IPS-18a (cell line): Measurements from ENCODE around the gene BAZ1B.
"Not testable (repeated sequence)": the region's sequence is repeated elsewhere in the genome, so short reads cannot be mapped to it uniquely, and the experiment has no call there.

Experiments used
- H3K27ac ChIP-seq: one replicate; pipeline ENCODE4 v1.5.1; 2013; ENCODE audit warnings: low read length
- H3K27me3 ChIP-seq: one replicate; pipeline ENCODE4 v1.6.1; 2013; ENCODE audit warnings: mild to moderate bottlenecking, low read length; ENCODE audit not compliant: control insufficient read depth, insufficient read depth
- H3K36me3 ChIP-seq: one replicate; pipeline ENCODE4 v1.6.1; 2013; ENCODE audit warnings: low read depth, low read length; ENCODE audit not compliant: control insufficient read depth
- H3K4me1 ChIP-seq: one replicate; pipeline ENCODE4 v1.6.1; 2013; ENCODE audit warnings: low read depth, low read length; ENCODE audit not compliant: control insufficient read depth
- H3K4me3 ChIP-seq: one replicate; pipeline ENCODE4 v1.5.1; 2013; ENCODE audit warnings: low read length
- H3K9ac ChIP-seq: one replicate; pipeline ENCODE4 v1.6.1; 2013; ENCODE audit warnings: mild to moderate bottlenecking, low read length, moderate library complexity
- H3K9me3 ChIP-seq: one replicate; pipeline ENCODE4 v1.6.1; 2013; ENCODE audit warnings: low read depth, low read length; ENCODE audit not compliant: control insufficient read depth

BAZ1B gene

DNA sequence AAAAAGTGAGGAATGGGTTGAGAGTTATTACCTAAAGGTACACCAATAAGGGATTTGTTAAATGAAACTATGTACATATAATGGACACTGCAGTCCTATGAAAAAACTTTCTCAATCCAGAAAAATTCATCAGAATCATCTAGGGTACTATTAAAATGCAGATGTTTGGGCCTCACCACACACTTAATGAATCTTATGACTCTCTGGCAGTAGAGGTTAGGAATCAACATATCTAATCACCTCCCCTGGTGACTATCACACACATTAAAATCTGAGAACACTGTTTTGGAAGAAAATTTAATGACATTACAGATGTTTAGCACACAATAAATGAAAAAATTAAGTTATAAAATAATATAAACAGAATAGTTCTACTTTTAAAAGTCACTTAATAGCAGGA lies 32.1 kb downstream of the BAZ1B start:
- Histone ChIP-seq H3K27me3 (no peaks in the 10 kb centered on the region), H3K9ac (no peak overlapping the region), H3K36me3 (peaks cover 88% of the 10 kb centered on the region), H3K4me3 (no peak overlapping the region), H3K4me1 (no peaks in the 10 kb centered on the region), H3K27ac (no peak overlapping the region), H3K9me3 (no peaks in the 10 kb centered on the region)

DNA sequence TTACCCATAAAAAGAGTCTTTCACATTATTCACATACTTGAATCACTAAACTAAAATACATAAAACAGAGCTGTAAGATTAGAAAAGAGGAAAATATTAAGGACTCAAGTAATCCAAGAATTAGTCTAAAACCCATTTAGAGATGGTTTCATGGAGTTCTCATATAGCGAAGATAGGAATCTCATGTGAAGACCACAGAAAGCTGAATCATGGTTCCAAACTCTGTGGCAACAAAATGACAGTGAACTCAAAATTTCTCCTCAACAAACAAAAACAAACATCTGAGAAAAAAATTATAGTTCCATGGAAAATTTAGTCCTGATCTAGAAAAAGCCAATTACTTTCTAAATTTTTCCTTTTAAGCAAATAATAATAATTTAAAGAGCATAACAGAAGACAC lies 34.6 kb downstream of the BAZ1B start:
- H3K27me3 ChIP-seq: no peaks in the 10 kb centered on the region
- peaks cover 75% of the 10 kb centered on the region for H3K36me3 ChIP-seq
- no peaks in the 10 kb centered on the region for H3K9me3 ChIP-seq
- H3K9ac ChIP-seq: no peak overlapping the region
- no peak overlapping the region for H3K27ac ChIP-seq
- peaks cover 5% of the 10 kb centered on the region for H3K4me1 ChIP-seq
- no peak overlapping the region for H3K4me3 ChIP-seq

DNA sequence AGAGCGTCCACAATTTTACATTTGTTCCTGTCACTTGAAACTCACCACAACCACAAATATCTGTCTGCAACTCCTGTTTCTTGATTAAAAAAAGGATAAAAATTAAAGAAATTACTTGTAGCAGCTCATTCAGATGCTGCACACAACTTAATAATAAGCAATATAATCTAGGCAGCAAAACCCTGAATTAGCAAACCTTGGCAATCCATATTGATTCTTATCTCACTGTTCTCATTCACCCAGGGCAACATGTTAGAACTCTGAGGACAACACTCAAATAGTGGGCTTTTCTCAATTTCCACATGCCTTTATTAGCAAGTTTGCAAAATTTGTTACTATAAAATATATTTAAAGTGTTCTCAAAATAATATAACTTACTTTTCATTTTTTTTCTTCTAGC lies 38.9 kb downstream of the BAZ1B start:
- no peak overlapping the region for H3K9ac ChIP-seq
- H3K4me1 ChIP-seq: peaks cover 5% of the 10 kb centered on the region
- H3K27ac ChIP-seq: no peak overlapping the region
- H3K27me3 ChIP-seq: no peaks in the 10 kb centered on the region
- no peak overlapping the region for H3K4me3 ChIP-seq
- peaks cover 60% of the 10 kb centered on the region for H3K36me3 ChIP-seq
- H3K9me3 ChIP-seq: no peaks in the 10 kb centered on the region

DNA sequence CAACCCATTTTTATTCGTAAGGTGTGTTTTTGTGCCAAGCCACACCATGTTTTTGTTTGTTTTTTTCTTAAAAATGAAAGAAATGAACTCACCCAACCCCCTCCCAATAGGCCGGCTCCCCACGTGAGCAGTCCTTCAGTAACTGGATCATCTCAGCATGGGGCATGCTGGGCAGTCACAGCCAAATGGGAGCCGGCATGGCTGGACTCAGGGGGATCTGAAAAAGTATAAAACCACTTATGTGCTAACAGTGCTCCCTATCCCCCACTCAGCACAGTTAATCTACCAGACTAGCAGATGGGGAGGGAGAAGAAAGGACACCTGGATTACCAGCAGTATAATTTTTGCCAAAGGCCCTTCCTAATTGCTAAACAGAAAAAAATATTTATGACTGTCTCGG lies 39.3 kb downstream of the BAZ1B start:
- Histone ChIP-seq H3K4me1 (peaks cover 5% of the 10 kb centered on the region), H3K4me3 (no peak overlapping the region), H3K27ac (no peak overlapping the region), H3K27me3 (no peaks in the 10 kb centered on the region), H3K36me3 (peaks cover 60% of the 10 kb centered on the region), H3K9ac (no peak overlapping the region), H3K9me3 (no peaks in the 10 kb centered on the region)

DNA sequence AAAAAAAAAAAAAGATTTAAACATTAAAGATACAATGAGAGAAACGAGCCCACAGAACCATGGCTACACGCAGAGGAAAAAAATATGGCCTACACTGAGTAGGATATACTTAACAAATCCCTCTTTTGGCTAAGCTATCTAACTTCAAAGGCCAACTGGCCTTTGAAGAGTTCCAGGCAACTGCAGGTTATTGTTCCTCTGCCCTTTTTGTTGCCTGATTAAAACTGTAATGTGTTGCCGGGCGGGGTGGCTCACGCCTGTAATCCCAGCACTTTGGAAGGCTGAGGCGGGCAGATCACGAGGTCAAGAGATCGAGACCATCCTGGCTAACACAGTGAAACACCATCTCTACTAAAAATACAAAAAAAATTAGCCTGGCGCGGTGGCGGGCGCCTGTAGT lies 40.6 kb downstream of the BAZ1B start:
- peaks cover 60% of the 10 kb centered on the region for H3K36me3 ChIP-seq
- not testable (repeated sequence) for H3K27ac ChIP-seq

DNA sequence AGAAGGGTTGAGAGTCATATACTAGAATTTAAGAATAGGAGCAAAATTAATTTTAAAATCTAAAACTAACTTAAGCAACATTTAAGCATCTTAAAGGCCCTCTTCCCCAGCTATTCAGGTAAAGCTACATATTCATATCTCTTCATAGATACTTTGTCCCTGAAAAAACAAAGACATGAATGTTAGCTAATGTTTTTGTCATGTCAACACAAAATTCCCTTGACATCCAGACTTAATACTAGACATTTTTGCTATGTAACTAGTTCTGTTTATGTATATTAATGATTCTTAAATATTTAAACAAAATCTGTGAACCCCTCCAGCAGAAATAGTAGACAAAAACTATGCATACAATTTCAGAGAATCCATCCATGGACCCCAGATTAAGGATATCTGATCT lies 43.5 kb downstream of the BAZ1B start:
- Histone ChIP-seq H3K9me3 (no peaks in the 10 kb centered on the region), H3K9ac (no peak overlapping the region), H3K27ac (no peak overlapping the region), H3K36me3 (peaks cover 65% of the 10 kb centered on the region), H3K27me3 (no peaks in the 10 kb centered on the region), H3K4me3 (no peak overlapping the region), H3K4me1 (peaks cover 5% of the 10 kb centered on the region)

More for the DNA sequence above, 40.6 kb downstream of the BAZ1B start:
- not testable (repeated sequence) for H3K9me3 ChIP-seq, H3K9ac ChIP-seq, H3K27me3 ChIP-seq, H3K4me1 ChIP-seq, H3K4me3 ChIP-seq

DNA sequence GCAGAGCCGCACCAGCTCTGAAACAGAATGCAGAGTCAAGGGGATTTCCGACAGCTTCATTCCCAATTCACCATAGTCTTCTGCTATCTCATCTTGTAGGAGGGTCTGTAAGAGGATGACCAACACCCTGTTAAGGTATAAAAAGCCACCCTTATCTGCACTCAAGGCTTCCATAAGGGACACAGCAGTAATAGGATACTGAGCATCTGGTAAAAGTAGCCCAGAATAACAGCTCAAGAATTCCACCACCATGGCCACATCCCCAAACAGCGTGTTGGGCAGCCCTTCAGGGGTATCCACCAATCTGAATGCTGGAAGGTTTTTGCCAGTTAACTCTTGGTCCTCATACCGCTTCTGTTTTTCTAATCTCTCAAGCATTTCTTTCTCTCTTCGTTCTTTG lies 44.7 kb downstream of the BAZ1B start:
- Histone ChIP-seq H3K27ac (no peak overlapping the region), H3K4me1 (no peaks in the 10 kb centered on the region), H3K4me3 (no peak overlapping the region), H3K27me3 (no peaks in the 10 kb centered on the region), H3K9ac (no peak overlapping the region), H3K9me3 (no peaks in the 10 kb centered on the region), H3K36me3 (peaks cover 63% of the 10 kb centered on the region)

DNA sequence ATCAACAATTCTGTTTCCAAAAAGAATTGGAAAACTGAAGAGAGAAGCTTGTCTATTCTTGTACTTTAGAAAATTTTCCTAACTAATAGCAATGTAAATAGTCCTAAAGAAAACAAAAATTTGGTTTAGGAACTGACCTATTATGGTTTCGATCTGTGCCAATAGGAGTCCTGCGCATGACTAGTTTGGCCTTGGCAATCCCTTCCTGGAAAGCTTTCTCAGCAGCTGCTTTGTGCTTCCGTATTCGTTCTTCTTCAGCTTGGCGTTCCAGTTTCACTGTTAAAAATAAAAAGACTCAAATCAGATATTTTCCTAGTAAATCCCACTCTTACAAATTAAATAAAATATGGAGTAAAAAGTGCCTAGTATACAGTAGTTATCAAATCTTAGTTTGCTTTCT lies 51.9 kb downstream of the BAZ1B start:
- Histone ChIP-seq H3K4me3 (no peak overlapping the region), H3K27ac (no peak overlapping the region), H3K9me3 (no peaks in the 10 kb centered on the region), H3K4me1 (no peaks in the 10 kb centered on the region), H3K36me3 (peaks cover 76% of the 10 kb centered on the region), H3K9ac (no peak overlapping the region), H3K27me3 (no peaks in the 10 kb centered on the region)

DNA sequence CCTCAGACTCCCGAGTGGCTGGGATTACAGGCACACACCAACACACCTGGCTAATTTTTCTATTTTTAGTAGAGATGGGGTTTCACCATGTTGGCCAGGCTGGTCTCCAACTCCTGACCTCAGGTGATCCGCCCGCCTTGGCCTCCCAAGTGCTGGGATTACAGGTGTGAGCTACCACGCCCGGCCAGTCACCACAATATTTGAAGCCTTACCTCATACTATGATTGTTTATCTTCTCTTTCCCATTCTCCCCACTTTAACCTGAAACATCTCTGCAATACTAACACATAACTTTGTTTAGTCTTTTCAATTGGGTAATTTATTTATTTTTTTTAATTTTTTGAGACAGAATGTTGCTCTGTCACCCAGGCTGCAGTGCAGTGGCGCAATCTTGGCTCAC lies 55.0 kb downstream of the BAZ1B start:
- H3K9ac ChIP-seq, H3K4me1 ChIP-seq, H3K27me3 ChIP-seq, H3K4me3 ChIP-seq, H3K9me3 ChIP-seq, H3K27ac ChIP-seq: not testable (repeated sequence)
- peaks cover 90% of the 10 kb centered on the region for H3K36me3 ChIP-seq

DNA sequence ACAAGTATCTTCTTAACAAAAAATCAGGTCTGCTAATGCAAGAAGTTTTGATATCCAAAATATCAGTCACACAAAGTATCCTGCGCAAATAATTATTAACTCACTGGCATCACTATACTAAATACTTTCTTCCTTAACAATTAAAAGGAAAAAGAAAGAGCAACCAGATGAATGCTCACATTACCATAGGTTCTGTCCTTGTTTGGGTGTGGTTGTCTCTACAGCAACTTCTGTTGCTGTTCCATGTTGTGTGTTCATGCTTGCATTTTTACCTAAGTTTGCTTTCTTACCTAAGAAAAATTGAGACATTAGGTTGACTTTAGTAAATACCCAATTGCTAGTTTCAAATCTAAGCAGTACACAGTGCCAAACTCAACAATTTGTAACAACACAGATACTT lies 56.0 kb downstream of the BAZ1B start:
- H3K4me3 ChIP-seq: no peak overlapping the region
- no peak overlapping the region for H3K9ac ChIP-seq
- H3K36me3 ChIP-seq: peaks cover 92% of the 10 kb centered on the region
- no peaks in the 10 kb centered on the region for H3K9me3 ChIP-seq
- no peak overlapping the region for H3K27ac ChIP-seq
- no peaks in the 10 kb centered on the region for H3K4me1 ChIP-seq
- H3K27me3 ChIP-seq: no peaks in the 10 kb centered on the region

DNA sequence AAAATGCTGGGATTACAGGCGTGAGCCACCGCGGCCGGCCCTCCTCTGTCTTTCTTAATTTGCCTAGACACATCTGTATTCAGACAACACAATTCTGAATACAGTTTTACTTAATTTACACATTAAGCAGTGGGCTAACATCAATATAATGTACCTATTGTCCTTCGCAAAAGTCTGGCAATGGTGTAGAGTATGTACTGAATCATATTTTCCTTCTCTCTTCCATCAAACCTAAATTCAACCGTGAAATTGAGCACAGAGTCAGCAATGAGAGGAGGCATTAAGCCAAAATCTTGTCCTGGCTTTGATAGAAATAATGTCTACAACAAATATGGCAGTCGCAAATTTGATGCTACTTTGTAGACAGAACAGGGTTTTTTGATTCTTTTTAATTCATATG lies 58.1 kb downstream of the BAZ1B start:
- no peaks in the 10 kb centered on the region for H3K27me3 ChIP-seq
- peaks cover 90% of the 10 kb centered on the region for H3K36me3 ChIP-seq
- H3K4me1 ChIP-seq: no peaks in the 10 kb centered on the region
- no peak overlapping the region for H3K27ac ChIP-seq
- H3K9me3 ChIP-seq: no peaks in the 10 kb centered on the region
- H3K4me3 ChIP-seq: no peak overlapping the region
- H3K9ac ChIP-seq: no peak overlapping the region

DNA sequence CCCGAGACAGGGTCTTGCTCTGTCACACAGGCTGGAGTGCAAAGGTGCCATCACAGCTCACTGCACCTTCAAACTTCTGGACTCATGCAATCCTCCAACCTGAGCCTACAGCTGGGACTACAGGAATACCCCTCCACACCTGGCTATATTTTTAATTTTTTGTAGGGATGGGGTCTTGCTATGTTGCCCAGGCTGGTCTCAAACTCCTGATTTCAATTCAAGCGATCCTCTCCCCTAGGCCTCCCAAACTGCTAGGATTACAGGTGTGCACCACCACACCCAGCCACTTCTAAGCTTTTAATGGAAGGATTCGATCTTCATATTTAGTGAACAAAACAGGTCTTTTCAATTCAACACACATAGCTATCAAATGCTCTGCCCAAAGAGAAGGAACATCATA lies 58.8 kb downstream of the BAZ1B start:
- Histone ChIP-seq H3K4me3 (no peak overlapping the region), H3K36me3 (peaks cover 88% of the 10 kb centered on the region), H3K9ac (no peak overlapping the region), H3K4me1 (no peaks in the 10 kb centered on the region), H3K9me3 (no peaks in the 10 kb centered on the region), H3K27ac (no peak overlapping the region), H3K27me3 (no peaks in the 10 kb centered on the region)
